ENCODE results near the gene POLRMT. TPM values are rescaled to one million over a fixed set of nuclear protein-coding genes. Genes with fewer than 3 reads are reported as not detected.
"Not testable (repeated sequence)": the region's sequence is repeated elsewhere in the genome, so short reads cannot be mapped to it uniquely, and the experiment has no call there.

Gene POLRMT
- total RNA-seq, 3 donors from 2014 or later = 110 to 123 (median 119) TPM

- peaks cover 16% of the 10 kb centered on the region for H3K27me3 Mint-ChIP-seq (ENCODE audit: low read depth)
- H3K36me3 Mint-ChIP-seq (ENCODE audit: insufficient read depth); DNase-seq; H3K9me3 Mint-ChIP-seq; ATAC-seq; H3K4me1 Mint-ChIP-seq (ENCODE audit: low read depth); H3K4me3 Mint-ChIP-seq: not testable (repeated sequence)
Measured at GRCh38 chr19:585146-585545, 48.2 kb downstream of the POLRMT start.

- peak; percentile 64 to 68 for ATAC-seq
- peak; percentile 63 for DNase-seq
- no peak overlapping the region for H3K4me3 Mint-ChIP-seq
- H3K9me3 Mint-ChIP-seq = no peaks in the 10 kb centered on the region
- H3K27me3 Mint-ChIP-seq (ENCODE audit: low read depth) = peaks cover 16% of the 10 kb centered on the region
- H3K36me3 Mint-ChIP-seq (ENCODE audit: insufficient read depth) = no peaks in the 10 kb centered on the region
- H3K4me1 Mint-ChIP-seq (ENCODE audit: low read depth) = peaks cover 6% of the 10 kb centered on the region
Measured at GRCh38 chr19:584240-585001, 48.9 kb downstream of the POLRMT start.

GRCh38 chr19:583968-584239 is 49.4 kb downstream of the POLRMT start:
- H3K4me3 Mint-ChIP-seq = no peak overlapping the region
- peaks cover 16% of the 10 kb centered on the region for H3K27me3 Mint-ChIP-seq (ENCODE audit: low read depth)
- no peaks in the 10 kb centered on the region for H3K9me3 Mint-ChIP-seq
- ATAC-seq (no peak), DNase-seq (no peak)
- no peaks in the 10 kb centered on the region for H3K36me3 Mint-ChIP-seq (ENCODE audit: insufficient read depth)
- peaks cover 4% of the 10 kb centered on the region for H3K4me1 Mint-ChIP-seq (ENCODE audit: low read depth)

- DNase-seq (no peak), ATAC-seq (no peak)
- Mint-ChIP-seq H3K36me3 (ENCODE audit: insufficient read depth) (no peaks in the 10 kb centered on the region), H3K4me1 (ENCODE audit: low read depth) (peaks cover 4% of the 10 kb centered on the region), H3K4me3 (no peak overlapping the region), H3K27me3 (ENCODE audit: low read depth) (peaks cover 14% of the 10 kb centered on the region), H3K9me3 (no peaks in the 10 kb centered on the region)
Measured at GRCh38 chr19:583198-583967, 50.0 kb downstream of the POLRMT start.

GRCh38 chr19:582497-583197 is 50.7 kb downstream of the POLRMT start:
- ATAC-seq = no peak
- no peak for DNase-seq
- peaks cover 10% of the 10 kb centered on the region for H3K27me3 Mint-ChIP-seq (ENCODE audit: low read depth)
- H3K4me3 Mint-ChIP-seq = no peak overlapping the region
- H3K36me3 Mint-ChIP-seq (ENCODE audit: insufficient read depth) = no peaks in the 10 kb centered on the region
- peaks cover 2% of the 10 kb centered on the region for H3K4me1 Mint-ChIP-seq (ENCODE audit: low read depth)
- H3K9me3 Mint-ChIP-seq = no peaks in the 10 kb centered on the region

- no peak overlapping the region for H3K4me3 Mint-ChIP-seq
- no peaks in the 10 kb centered on the region for H3K9me3 Mint-ChIP-seq
- ATAC-seq (no peak), DNase-seq (no peak)
- H3K36me3 Mint-ChIP-seq (ENCODE audit: insufficient read depth) = no peaks in the 10 kb centered on the region
- H3K27me3 Mint-ChIP-seq (ENCODE audit: low read depth) = peaks cover 10% of the 10 kb centered on the region
- H3K4me1 Mint-ChIP-seq (ENCODE audit: low read depth) = peaks cover 6% of the 10 kb centered on the region
Measured at GRCh38 chr19:581399-582111, 51.8 kb downstream of the POLRMT start.

- H3K36me3 Mint-ChIP-seq (ENCODE audit: insufficient read depth) = no peaks in the 10 kb centered on the region
- H3K4me3 Mint-ChIP-seq = no peak overlapping the region
- no peak for ATAC-seq
- H3K4me1 Mint-ChIP-seq (ENCODE audit: low read depth) = peaks cover 7% of the 10 kb centered on the region
- H3K9me3 Mint-ChIP-seq = no peaks in the 10 kb centered on the region
- H3K27me3 Mint-ChIP-seq (ENCODE audit: low read depth) = peaks cover 2% of the 10 kb centered on the region
- DNase-seq = no peak
Measured at GRCh38 chr19:580274-580835, 53.0 kb downstream of the POLRMT start.

- Mint-ChIP-seq H3K27me3 (ENCODE audit: low read depth) (peaks cover 2% of the 10 kb centered on the region), H3K4me3 (no peak overlapping the region), H3K4me1 (ENCODE audit: low read depth) (peaks cover 11% of the 10 kb centered on the region), H3K36me3 (ENCODE audit: insufficient read depth) (no peaks in the 10 kb centered on the region), H3K9me3 (no peaks in the 10 kb centered on the region)
- ATAC-seq (no peak), DNase-seq (no peak)
Measured at GRCh38 chr19:579842-580155, 53.5 kb downstream of the POLRMT start.

- ATAC-seq (no peak), DNase-seq (no peak)
- Mint-ChIP-seq H3K4me1 (ENCODE audit: low read depth) (peaks cover 16% of the 10 kb centered on the region), H3K36me3 (ENCODE audit: insufficient read depth) (no peaks in the 10 kb centered on the region), H3K9me3 (no peaks in the 10 kb centered on the region), H3K27me3 (ENCODE audit: low read depth) (peaks cover 2% of the 10 kb centered on the region), H3K4me3 (no peak overlapping the region)
Measured at GRCh38 chr19:579111-579841, 54.1 kb downstream of the POLRMT start.

GRCh38 chr19:577439-578392 is 55.6 kb downstream of the POLRMT start:
- Mint-ChIP-seq H3K4me1 (ENCODE audit: low read depth) (peaks cover 21% of the 10 kb centered on the region), H3K36me3 (ENCODE audit: insufficient read depth) (no peaks in the 10 kb centered on the region), H3K4me3 (no peak overlapping the region), H3K9me3 (no peaks in the 10 kb centered on the region), H3K27me3 (ENCODE audit: low read depth) (no peaks in the 10 kb centered on the region)
- no peak for DNase-seq
- no peak for ATAC-seq

GRCh38 chr19:576768-577438 is 56.4 kb downstream of the POLRMT start:
- Mint-ChIP-seq H3K36me3 (ENCODE audit: insufficient read depth) (no peaks in the 10 kb centered on the region), H3K4me3 (no peak overlapping the region), H3K27me3 (ENCODE audit: low read depth) (no peaks in the 10 kb centered on the region), H3K4me1 (ENCODE audit: low read depth) (peaks cover 22% of the 10 kb centered on the region), H3K9me3 (no peaks in the 10 kb centered on the region)
- DNase-seq = no peak
- ATAC-seq = no peak
